ENCODE measurements around the gene DUS2. TPM values are rescaled to one million over a fixed set of nuclear protein-coding genes. Genes with fewer than 3 reads are reported as not detected.

DUS2 gene
- polyA plus RNA-seq, 1 donor (not counting 4 experiments of a cell fraction or from before 2014, with no cell fraction given), result 22.9 TPM

- Histone ChIP-seq H4K20me1 (ENCODE audit: control insufficient read depth, extremely low read depth, insufficient read depth, low read length) (no peaks in the 10 kb centered on the region), H3K4me1 (ENCODE audit: control insufficient read depth, extremely low read depth, insufficient read depth, low read length) (peaks cover 16% of the 10 kb centered on the region), H3K4me2 (ENCODE audit: control insufficient read depth, extremely low read depth, insufficient read depth, low read depth, low read length) (no peak overlapping the region), H3K4me3 (ENCODE audit: control insufficient read depth in 2 of 3, extremely low read depth in 1 of 3, insufficient read depth in 2 of 3, low read depth in 1 of 3, low read length in 3 of 3) (no peak overlapping the region), H3K36me3 (ENCODE audit: control insufficient read depth in 2 of 2, extremely low read depth in 1 of 2, insufficient read depth in 2 of 2, low read length in 2 of 2) (peaks cover 17 to 19% of the 10 kb centered on the region in 2 experiments), H3K27me3 (ENCODE audit: control insufficient read depth, extremely low read depth, insufficient read depth, low read length) (no peaks in the 10 kb centered on the region), H3K27ac (ENCODE audit: control insufficient read depth, insufficient read depth, low read length) (no peak overlapping the region), H3K9ac (ENCODE audit: control insufficient read depth, extremely low read depth, insufficient read depth, low read length) (no peak overlapping the region), H3K9me3 (ENCODE audit: control insufficient read depth, low read depth, low read length) (no peaks in the 10 kb centered on the region), H3K79me2 (ENCODE audit: control insufficient read depth, insufficient read depth, low read length) (peaks cover 22% of the 10 kb centered on the region), H2AFZ (ENCODE audit: control insufficient read depth, low read length) (no peak overlapping the region), H3K9me1 (ENCODE audit: control insufficient read depth, extremely low read depth, insufficient read depth, low read length) (no peaks in the 10 kb centered on the region)
- no peak for FAIRE-seq
- TF ChIP-seq EZH2 (IDR thresholded peaks at IDR 0.05; ENCODE audit: low read length) (no peak), CTCF (optimal IDR thresholded peaks at IDR 0.05 in 1 of 3, IDR thresholded peaks at IDR 0.05 in 1 of 3, conservative IDR thresholded peaks at IDR 0.05 in 1 of 3; ENCODE audit: extremely low read depth in 1 of 3, insufficient read depth in 2 of 3, low read length in 3 of 3) (no peak)
- no peak for DNase-seq (ENCODE audit: low read depth, low spot score)
- dilution Hi-C loops (cut with MboI; ENCODE audit: extremely low pct_ligation_motif_present, low sequenced_read_pairs), result no loop called here
Observed at GRCh38 chr16:68082629-68083238, 59.6 kb downstream of the DUS2 start.

GRCh38 chr16:68083239-68083781, 60.2 kb downstream of the DUS2 start:
- H3K27ac ChIP-seq (ENCODE audit: control insufficient read depth, insufficient read depth, low read length), result no peak overlapping the region
- no peak overlapping the region for H3K4me2 ChIP-seq (ENCODE audit: control insufficient read depth, extremely low read depth, insufficient read depth, low read depth, low read length)
- H3K9ac ChIP-seq (ENCODE audit: control insufficient read depth, extremely low read depth, insufficient read depth, low read length), result no peak overlapping the region
- H3K36me3 ChIP-seq (ENCODE audit: control insufficient read depth in 2 of 2, extremely low read depth in 1 of 2, insufficient read depth in 2 of 2, low read length in 2 of 2), result peaks cover 12 to 13% of the 10 kb centered on the region in 2 experiments
- no peaks in the 10 kb centered on the region for H3K9me1 ChIP-seq (ENCODE audit: control insufficient read depth, extremely low read depth, insufficient read depth, low read length)
- H3K27me3 ChIP-seq (ENCODE audit: control insufficient read depth, extremely low read depth, insufficient read depth, low read length), result no peaks in the 10 kb centered on the region
- no peaks in the 10 kb centered on the region for H3K9me3 ChIP-seq (ENCODE audit: control insufficient read depth, low read depth, low read length)
- no peak for DNase-seq (ENCODE audit: low read depth, low spot score)
- H3K79me2 ChIP-seq (ENCODE audit: control insufficient read depth, insufficient read depth, low read length), result peaks cover 26% of the 10 kb centered on the region
- no peaks in the 10 kb centered on the region for H4K20me1 ChIP-seq (ENCODE audit: control insufficient read depth, extremely low read depth, insufficient read depth, low read length)
- H3K4me1 ChIP-seq (ENCODE audit: control insufficient read depth, extremely low read depth, insufficient read depth, low read length), result peaks cover 17% of the 10 kb centered on the region
- no peak overlapping the region for H3K4me3 ChIP-seq (ENCODE audit: control insufficient read depth in 2 of 3, extremely low read depth in 1 of 3, insufficient read depth in 2 of 3, low read depth in 1 of 3, low read length in 3 of 3)
- TF ChIP-seq CTCF (optimal IDR thresholded peaks at IDR 0.05 in 1 of 3, IDR thresholded peaks at IDR 0.05 in 1 of 3, conservative IDR thresholded peaks at IDR 0.05 in 1 of 3; ENCODE audit: extremely low read depth in 1 of 3, insufficient read depth in 2 of 3, low read length in 3 of 3) (no peak), EZH2 (IDR thresholded peaks at IDR 0.05; ENCODE audit: low read length) (no peak)
- dilution Hi-C loops (cut with MboI; ENCODE audit: extremely low pct_ligation_motif_present, low sequenced_read_pairs), result no loop called here
- FAIRE-seq, result no peak
- H2AFZ ChIP-seq (ENCODE audit: control insufficient read depth, low read length), result no peak overlapping the region
